Activated B cell treated with CpG ODN at 0.5 μM for 24 hours (primary cell): ENCODE measurements around the gene TMPRSS6. TPM values are rescaled to one million over a fixed set of nuclear protein-coding genes. Genes with fewer than 3 reads are reported as not detected.
A peak's percentile ranks its signal among the peaks of the same experiment; 100 is the strongest.

ENCODE experiments used
- ATAC-seq: fragments of 200-7000 bp; cut with Tn5 transposase; one replicate; pipeline ENCODE4 v1.10.0; 2021; ENCODE audit warnings: low read depth, mild to moderate bottlenecking, moderate library complexity
- CTCF ChIA-PET: fragments of 350-600 bp; sonication (Branson Sonifier 250); formaldehyde crosslinking; loops from one replicate; lab custom pipeline; 2021; ENCODE audit warnings: antibody characterized with exemption; lab: Charles Lee
- POLR2A ChIA-PET: fragments of 350-600 bp; sonication (Branson Sonifier 250); formaldehyde crosslinking; loops from one replicate; lab custom pipeline; 2021; ENCODE audit warnings: antibody characterized with exemption; lab: Charles Lee
- DNase-seq: peaks from one replicate; pipeline ENCODE4 v3.0.0; 2022
- H3K27ac Mint-ChIP-seq: one replicate; pipeline ENCODE4 v1.8.0; 2020; ENCODE audit warnings: mixed read lengths
- H3K27me3 Mint-ChIP-seq: one replicate; pipeline ENCODE4 v1.8.0; 2021; ENCODE audit warnings: mixed read lengths
- H3K36me3 Mint-ChIP-seq: one replicate; pipeline ENCODE4 v1.8.0; 2021; ENCODE audit warnings: low read depth, mixed read lengths
- H3K4me1 Mint-ChIP-seq: one replicate; pipeline ENCODE4 v1.8.0; 2021; ENCODE audit warnings: mixed read lengths
- H3K4me3 Mint-ChIP-seq: one replicate; pipeline ENCODE4 v1.8.0; 2020; ENCODE audit warnings: mild to moderate bottlenecking, mixed read lengths
- H3K9me3 Mint-ChIP-seq: one replicate; pipeline ENCODE4 v1.8.0; 2020; ENCODE audit warnings: mixed read lengths
- intact Hi-C: fragments of 100-400 bp; cut with micrococcal nuclease; formaldehyde crosslinking; loops from one replicate; pipeline ENCODE4 v1.15.1; 2024
- total RNA-seq: library from RNA; stranded (reverse); gene quantifications from 2 replicates; pipeline ENCODE4 v1.2.3, GENCODE V29; 2022
- TF ChIP-seq, protein P1 (sequence below): fragments of 200-600 bp; IDR thresholded peaks from one replicate; pipeline ENCODE4 v1.8.0; 2022; ENCODE audit warnings: antibody characterized with exemption, mild to moderate bottlenecking

TMPRSS6 gene
- total RNA-seq, 1 donor from 2014 or later: 5.4 TPM

DNA sequence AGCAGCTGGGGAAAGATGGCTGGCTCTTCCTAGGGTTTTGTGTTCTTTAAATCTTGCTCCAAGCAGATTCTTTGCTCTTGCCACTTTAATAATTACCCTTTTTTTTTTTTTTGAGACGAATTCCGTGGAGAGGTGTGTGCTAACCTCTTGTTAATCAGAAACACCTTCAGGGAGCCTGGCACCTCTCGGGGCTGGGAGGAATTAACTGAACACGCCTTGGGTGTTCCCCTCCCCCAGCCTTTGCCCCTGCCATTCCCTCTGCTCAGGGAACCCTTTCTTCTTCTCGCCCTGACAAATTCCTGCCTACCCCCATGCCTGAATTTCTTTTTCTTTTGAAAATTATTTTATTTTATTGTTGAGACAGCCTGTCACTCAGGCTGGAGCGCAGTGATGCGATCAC is 17.5 kb downstream of the TMPRSS6 start:
- ChIA-PET POLR2A (no interaction called here), CTCF (no interaction called here)
- no peak for DNase-seq
- Mint-ChIP-seq H3K36me3 (no peaks in the 10 kb centered on the region), H3K4me1 (peaks cover 13% of the 10 kb centered on the region), H3K4me3 (no peak overlapping the region), H3K27me3 (peaks cover 29% of the 10 kb centered on the region), H3K27ac (no peak overlapping the region), H3K9me3 (no peaks in the 10 kb centered on the region)
- TF ChIP-seq, protein P1, sequence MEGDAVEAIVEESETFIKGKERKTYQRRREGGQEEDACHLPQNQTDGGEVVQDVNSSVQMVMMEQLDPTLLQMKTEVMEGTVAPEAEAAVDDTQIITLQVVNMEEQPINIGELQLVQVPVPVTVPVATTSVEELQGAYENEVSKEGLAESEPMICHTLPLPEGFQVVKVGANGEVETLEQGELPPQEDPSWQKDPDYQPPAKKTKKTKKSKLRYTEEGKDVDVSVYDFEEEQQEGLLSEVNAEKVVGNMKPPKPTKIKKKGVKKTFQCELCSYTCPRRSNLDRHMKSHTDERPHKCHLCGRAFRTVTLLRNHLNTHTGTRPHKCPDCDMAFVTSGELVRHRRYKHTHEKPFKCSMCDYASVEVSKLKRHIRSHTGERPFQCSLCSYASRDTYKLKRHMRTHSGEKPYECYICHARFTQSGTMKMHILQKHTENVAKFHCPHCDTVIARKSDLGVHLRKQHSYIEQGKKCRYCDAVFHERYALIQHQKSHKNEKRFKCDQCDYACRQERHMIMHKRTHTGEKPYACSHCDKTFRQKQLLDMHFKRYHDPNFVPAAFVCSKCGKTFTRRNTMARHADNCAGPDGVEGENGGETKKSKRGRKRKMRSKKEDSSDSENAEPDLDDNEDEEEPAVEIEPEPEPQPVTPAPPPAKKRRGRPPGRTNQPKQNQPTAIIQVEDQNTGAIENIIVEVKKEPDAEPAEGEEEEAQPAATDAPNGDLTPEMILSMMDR: no peak
- intact Hi-C loops: no loop called here
- ATAC-seq: no peak

DNA sequence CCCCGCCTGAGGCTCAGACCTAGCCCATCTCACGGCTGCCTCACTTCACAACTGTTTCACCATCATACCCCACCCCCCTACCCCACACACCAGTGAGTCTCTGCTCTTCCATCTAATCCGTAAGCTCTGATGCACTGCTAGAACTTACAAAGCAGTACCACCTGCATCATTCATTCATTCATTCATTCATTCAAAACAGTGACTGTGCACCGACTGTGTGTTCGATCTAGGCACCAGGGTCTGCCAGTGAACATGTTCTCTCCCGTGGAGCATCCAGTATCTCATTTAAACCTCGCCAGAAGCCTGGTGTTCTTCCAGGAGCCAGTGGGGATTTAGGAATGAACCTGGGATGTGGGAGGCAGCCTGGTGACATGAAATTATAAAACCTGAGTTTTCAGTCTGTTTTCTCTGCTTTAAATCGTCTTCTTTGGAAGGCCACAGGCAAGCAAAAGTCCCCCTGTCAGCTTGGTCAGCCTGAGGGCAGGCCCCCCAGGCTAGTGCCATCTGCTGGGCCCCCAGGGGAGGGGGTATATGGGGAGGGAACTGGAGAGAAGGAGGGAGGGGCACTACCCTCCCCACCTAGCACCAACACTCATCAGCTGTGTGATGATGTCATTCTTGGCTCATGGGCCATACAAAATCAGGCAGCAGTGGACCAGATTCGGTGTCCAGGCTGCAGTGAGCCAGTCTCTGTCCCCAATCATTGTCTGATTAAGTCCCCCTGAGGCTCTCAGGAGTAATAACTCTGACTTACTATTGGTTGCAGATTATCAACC is 18.4 kb downstream of the TMPRSS6 start:
- no peak overlapping the region for H3K4me3 Mint-ChIP-seq
- peaks cover 20% of the 10 kb centered on the region for H3K27me3 Mint-ChIP-seq
- POLR2A ChIA-PET: no interaction called here
- no peaks in the 10 kb centered on the region for H3K36me3 Mint-ChIP-seq
- TF ChIP-seq, protein P1: no peak
- no peak overlapping the region for H3K27ac Mint-ChIP-seq
- H3K9me3 Mint-ChIP-seq: no peaks in the 10 kb centered on the region
- ATAC-seq (no peak), DNase-seq (no peak)
- CTCF ChIA-PET: interaction anchor here (0.8 kb wide), 1 partner anchor 32 kb away, joined by 3 read pairs; no protein-coding TSS in a partner anchor
- intact Hi-C loops: no loop called here
- H3K4me1 Mint-ChIP-seq: peaks cover 13% of the 10 kb centered on the region

DNA sequence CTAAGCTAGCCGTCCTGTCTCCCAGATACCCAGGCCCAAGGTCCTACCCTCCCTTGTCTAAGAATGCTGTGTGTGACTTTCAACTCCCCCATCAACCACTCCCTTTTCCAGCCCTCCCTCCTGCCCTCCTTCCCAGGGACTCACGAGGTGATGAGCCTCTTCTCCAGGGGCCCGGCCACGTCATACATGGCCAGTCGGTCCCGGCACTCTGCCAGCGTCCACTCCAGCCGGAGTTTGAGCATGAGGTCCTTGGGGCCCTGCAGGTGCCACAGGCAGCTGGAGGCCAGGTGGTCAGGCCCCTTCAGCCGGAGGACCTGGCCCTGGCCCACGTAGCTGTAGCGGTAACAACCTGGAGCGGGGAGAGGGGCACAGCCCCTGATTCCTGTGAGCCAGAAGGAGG is 20.1 kb downstream of the TMPRSS6 start:
- intact Hi-C loops: no loop called here
- Mint-ChIP-seq H3K4me1 (peaks cover 13% of the 10 kb centered on the region), H3K27me3 (peaks cover 10% of the 10 kb centered on the region), H3K36me3 (no peaks in the 10 kb centered on the region), H3K4me3 (no peak overlapping the region), H3K27ac (no peak overlapping the region), H3K9me3 (no peaks in the 10 kb centered on the region)
- ATAC-seq (no peak), DNase-seq (no peak)
- TF ChIP-seq, protein P1: no peak
- POLR2A ChIA-PET: interaction anchor here (0.6 to 4.4 kb wide), 4 partner anchors 21 to 335 kb away, joined by 3 to 16 read pairs (median 11); no protein-coding TSS in a partner anchor
- CTCF ChIA-PET: interaction anchor here (0.6 to 1.7 kb wide), 2 partner anchors 10 to 37 kb away, joined by 3 to 6 read pairs; no protein-coding TSS in a partner anchor

DNA sequence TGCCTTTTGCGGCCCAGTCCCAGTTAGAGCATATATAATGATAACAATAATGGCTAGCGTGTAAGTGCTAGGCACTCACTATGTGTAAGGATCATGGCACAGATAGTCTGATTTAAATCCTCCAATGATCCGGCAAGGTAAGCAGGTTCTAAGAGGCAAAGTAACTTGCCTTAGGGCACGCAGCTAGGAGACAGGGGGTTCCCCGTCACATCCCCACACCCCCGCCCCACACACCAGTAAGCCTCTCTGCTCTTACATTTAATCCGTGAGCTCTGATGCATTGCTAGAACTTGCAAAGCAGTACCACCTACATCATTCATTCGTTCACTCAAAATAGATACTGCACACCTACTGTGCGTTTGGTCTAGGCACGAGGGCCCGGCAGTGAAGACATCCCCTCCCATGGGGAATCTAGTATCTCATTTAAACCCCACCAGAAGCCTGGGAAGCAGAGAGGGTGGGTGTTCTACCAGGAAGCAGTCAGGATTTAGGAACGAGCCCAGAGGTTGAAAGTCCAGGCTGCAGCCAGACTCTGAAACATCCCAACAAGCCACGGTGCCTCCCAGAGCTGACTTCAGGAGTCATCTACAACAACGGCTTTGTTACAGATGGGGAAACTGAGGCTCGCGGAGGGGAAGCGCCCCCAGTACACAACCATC is 20.6 kb downstream of the TMPRSS6 start:
- Mint-ChIP-seq H3K4me1 (peaks cover 13% of the 10 kb centered on the region), H3K9me3 (no peaks in the 10 kb centered on the region), H3K36me3 (no peaks in the 10 kb centered on the region), H3K4me3 (peak overlapping the region; percentile 22), H3K27me3 (peaks cover 7% of the 10 kb centered on the region), H3K27ac (peak overlapping the region; percentile 50)
- DNase-seq (no peak), ATAC-seq (peak; percentile 77)
- intact Hi-C loops: no loop called here
- POLR2A ChIA-PET: interaction anchor here (0.6 to 4.4 kb wide), 7 partner anchors 9 to 334 kb away, joined by 3 to 16 read pairs (median 8); no protein-coding TSS in a partner anchor
- TF ChIP-seq, protein P1: no peak
- CTCF ChIA-PET: interaction anchor here (1.7 kb wide), 1 partner anchor 38 kb away, joined by 6 read pairs; no protein-coding TSS in a partner anchor

DNA sequence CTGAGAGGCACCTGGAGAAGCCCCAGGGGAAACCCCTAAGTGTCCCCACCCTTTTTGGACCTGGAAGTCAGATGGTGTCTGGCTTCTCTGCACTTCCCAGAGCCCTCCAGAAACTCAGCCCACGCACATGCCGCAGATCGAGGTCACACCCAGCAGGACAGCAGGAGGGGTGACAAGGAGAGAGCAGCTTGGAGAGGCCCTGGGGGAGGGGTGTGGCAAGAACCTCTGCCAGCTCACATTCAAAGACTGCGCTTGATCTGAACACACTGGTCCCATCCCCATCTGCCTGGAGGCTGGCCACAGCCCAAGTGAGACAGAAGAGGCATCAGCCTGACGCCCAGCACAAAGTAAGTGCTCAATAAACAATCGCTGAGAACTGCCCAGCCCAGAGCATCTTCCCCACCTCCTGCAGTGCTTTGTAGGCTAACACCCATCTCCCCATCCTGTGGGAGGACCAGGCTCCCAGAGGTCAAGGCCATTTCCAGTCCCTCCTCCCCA is 21.4 kb downstream of the TMPRSS6 start:
- Mint-ChIP-seq H3K36me3 (no peaks in the 10 kb centered on the region), H3K27me3 (peaks cover 7% of the 10 kb centered on the region), H3K27ac (peak overlapping the region; percentile 50), H3K9me3 (no peaks in the 10 kb centered on the region), H3K4me3 (peak overlapping the region; percentile 16), H3K4me1 (peaks cover 13% of the 10 kb centered on the region)
- TF ChIP-seq, protein P1: no peak
- ChIA-PET POLR2A (interaction anchor here (0.8 to 4.4 kb wide), 5 partner anchors 9 to 203 kb away, joined by 3 to 16 read pairs (median 9); no protein-coding TSS in a partner anchor), CTCF (interaction anchor here (1.7 kb wide), 1 partner anchor 39 kb away, joined by 6 read pairs; no protein-coding TSS in a partner anchor)
- ATAC-seq (peak; percentile 55), DNase-seq (no peak)
- intact Hi-C loops: no loop called here
